NCI-H345 (cell line): ENCODE results near the gene PROKR2.

ENCODE experiments used
- DNase-seq: peaks from one replicate; lab custom pipeline; 2025; lab: John Stamatoyannopoulos, UW

The PROKR2 gene

GRCh38 chr20:5282561-5282960 lies 34.2 kb downstream of the PROKR2 start:
- DNase-seq, result no peak

GRCh38 chr20:5279661-5280060 lies 37.1 kb downstream of the PROKR2 start:
- DNase-seq, result no peak

- DNase-seq, result no peak
Observed at GRCh38 chr20:5272268-5272667, 44.5 kb downstream of the PROKR2 start.

- DNase-seq, result peak; percentile 61
Observed at GRCh38 chr20:5270603-5271002, 46.2 kb downstream of the PROKR2 start.

GRCh38 chr20:5268449-5268848 lies 48.3 kb downstream of the PROKR2 start:
- DNase-seq, result no peak

- no peak for DNase-seq
Observed at GRCh38 chr20:5267092-5267491, 49.7 kb downstream of the PROKR2 start.
